CD4-positive, alpha-beta T cell treated with Interleukin-4 for 4 hours (primary cell): ENCODE results near the gene NFIC.
"Not testable (repeated sequence)": the region's sequence is repeated elsewhere in the genome, so short reads cannot be mapped to it uniquely, and the experiment has no call there.

Source experiments
- DNase-seq: peaks from one replicate; pipeline ENCODE4 v3.0.0-alpha.2; 2020

The NFIC gene

GRCh38 chr19:3431760-3432397 is 65.5 kb downstream of the NFIC start:
- DNase-seq, result no peak

GRCh38 chr19:3433313-3433712 is 66.9 kb downstream of the NFIC start:
- no peak for DNase-seq

GRCh38 chr19:3433805-3434540 is 67.6 kb downstream of the NFIC start:
- DNase-seq, result no peak

- peak; percentile 95 for DNase-seq
These were observed 68.5 kb downstream of the NFIC start for GRCh38 chr19:3434630-3435553.

GRCh38 chr19:3440082-3440481 is 73.7 kb downstream of the NFIC start:
- peak; percentile 54 for DNase-seq

- no peak for DNase-seq
These were observed 75.0 kb downstream of the NFIC start for GRCh38 chr19:3441089-3441985.

GRCh38 chr19:3441986-3442329 is 75.6 kb downstream of the NFIC start:
- DNase-seq, result no peak

- no peak for DNase-seq
These were observed 76.2 kb downstream of the NFIC start for GRCh38 chr19:3442487-3443071.

- DNase-seq, result no peak
These were observed 77.7 kb downstream of the NFIC start for GRCh38 chr19:3443840-3444694.

- no peak for DNase-seq
These were observed 78.4 kb downstream of the NFIC start for GRCh38 chr19:3444695-3445234.

GRCh38 chr19:3446657-3447056 is 80.3 kb downstream of the NFIC start:
- not testable (repeated sequence) for DNase-seq

GRCh38 chr19:3448616-3449334 is 82.4 kb downstream of the NFIC start:
- DNase-seq, result no peak

GRCh38 chr19:3450796-3451411 is 84.5 kb downstream of the NFIC start:
- no peak for DNase-seq

GRCh38 chr19:3451451-3451866 is 85.1 kb downstream of the NFIC start:
- DNase-seq, result no peak

- no peak for DNase-seq
These were observed 86.0 kb downstream of the NFIC start for GRCh38 chr19:3452171-3452941.

GRCh38 chr19:3452942-3453214 is 86.5 kb downstream of the NFIC start:
- not testable (repeated sequence) for DNase-seq

GRCh38 chr19:3453840-3454239 is 87.5 kb downstream of the NFIC start:
- DNase-seq, result no peak

GRCh38 chr19:3454656-3455392 is 88.4 kb downstream of the NFIC start:
- no peak for DNase-seq
